AG09319 (cell line): Measurements from ENCODE around the gene PCMT1.

Source experiments
- DNase-seq: peaks from one replicate; pipeline ENCODE4 v3.0.0-alpha.2; 2010; ENCODE audit warnings: low read depth; ENCODE audit errors: extremely low read depth
- CTCF ChIP-seq: IDR thresholded peaks from 2 replicates; pipeline ENCODE4 v1.5.1; 2011; ENCODE audit warnings: low read depth, mild to moderate bottlenecking, inconsistent platforms, low read length, moderate library complexity

Gene PCMT1

DNA sequence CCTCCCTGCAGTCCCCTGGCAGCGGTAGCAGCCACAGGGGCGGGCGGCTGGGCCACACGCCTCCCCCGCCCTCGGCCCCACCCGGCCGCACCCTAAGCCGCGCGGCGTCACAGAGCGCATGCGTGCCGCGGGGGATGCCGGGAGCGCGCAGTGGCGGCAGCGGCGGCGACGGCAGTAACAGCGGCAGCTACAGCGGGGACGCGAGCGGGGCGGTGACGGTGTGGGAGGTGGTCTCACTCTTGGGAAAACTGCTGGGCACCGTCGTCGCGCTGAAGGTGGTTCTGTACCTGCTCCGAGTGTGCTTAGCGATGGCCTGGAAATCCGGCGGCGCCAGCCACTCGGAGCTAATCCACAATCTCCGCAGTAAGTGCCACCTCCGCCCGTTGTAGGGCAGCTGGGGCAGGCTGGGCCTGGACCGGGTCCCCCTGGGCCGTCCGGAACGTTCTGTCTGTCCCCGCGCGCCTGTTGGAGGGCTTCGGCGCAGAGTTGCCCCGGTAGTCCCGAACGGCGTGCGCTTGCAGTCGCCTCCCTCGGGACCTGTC is at the start of gene PCMT1:
PCMT1 (plus strand) TSS at position 148 of the 542 bp plus-strand sequence; CDS start at position 309, 161 bp downstream.
- no peak for TF ChIP-seq CTCF
- peak; percentile 79 for DNase-seq

DNA sequence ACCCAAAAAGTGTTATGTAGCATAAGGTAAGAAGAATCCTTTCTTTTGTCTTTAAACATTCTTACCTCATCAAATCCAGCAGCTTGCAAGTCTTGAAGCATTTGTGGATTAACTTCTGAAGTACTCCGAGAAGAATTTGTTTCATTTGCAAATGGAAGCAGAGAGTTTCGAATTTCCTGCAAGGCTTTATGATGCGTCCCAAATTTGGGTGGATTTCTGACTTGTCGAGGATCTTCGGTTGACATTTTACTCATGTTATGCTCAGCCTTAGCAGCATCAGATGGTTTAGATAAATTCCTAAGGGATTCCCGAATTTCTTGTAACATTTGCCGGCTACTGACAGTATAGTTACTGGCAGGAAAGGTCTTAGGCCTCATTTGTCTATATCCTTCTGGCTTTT is 47.8 kb upstream of the PCMT1 start:
- DNase-seq = no peak

DNA sequence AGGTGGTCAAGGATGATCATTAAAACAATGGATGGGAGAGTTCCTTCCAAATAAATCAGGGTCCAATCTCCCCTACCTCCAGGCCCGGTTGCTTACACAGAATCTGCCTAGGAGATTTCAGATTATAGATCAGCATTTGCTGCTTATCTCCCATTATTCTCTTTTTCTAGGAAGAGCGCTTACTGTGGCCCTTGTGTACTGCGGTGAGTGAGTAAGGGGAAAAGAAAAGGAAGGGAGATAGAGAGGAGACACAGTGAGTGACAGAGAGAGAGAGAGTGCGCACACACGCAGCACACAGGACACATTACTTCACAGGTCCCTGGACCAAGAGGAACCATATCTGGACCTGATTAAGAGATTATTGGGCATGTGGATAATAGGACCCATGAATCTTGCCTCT is 37.8 kb upstream of the PCMT1 start:
- no peak for TF ChIP-seq CTCF
- no peak for DNase-seq

More for the DNA sequence above, 47.8 kb upstream of the PCMT1 start:
- TF ChIP-seq CTCF = no peak

- no peak for DNase-seq
- no peak for TF ChIP-seq CTCF
These were observed 35.1 kb upstream of the PCMT1 start for GRCh38 chr6:149714442-149714841.

- DNase-seq = no peak
- no peak for TF ChIP-seq CTCF
These were observed 33.2 kb upstream of the PCMT1 start for GRCh38 chr6:149716181-149716963.

GRCh38 chr6:149717255-149717587 is 32.3 kb upstream of the PCMT1 start:
- no peak for DNase-seq
- no peak for TF ChIP-seq CTCF

DNA sequence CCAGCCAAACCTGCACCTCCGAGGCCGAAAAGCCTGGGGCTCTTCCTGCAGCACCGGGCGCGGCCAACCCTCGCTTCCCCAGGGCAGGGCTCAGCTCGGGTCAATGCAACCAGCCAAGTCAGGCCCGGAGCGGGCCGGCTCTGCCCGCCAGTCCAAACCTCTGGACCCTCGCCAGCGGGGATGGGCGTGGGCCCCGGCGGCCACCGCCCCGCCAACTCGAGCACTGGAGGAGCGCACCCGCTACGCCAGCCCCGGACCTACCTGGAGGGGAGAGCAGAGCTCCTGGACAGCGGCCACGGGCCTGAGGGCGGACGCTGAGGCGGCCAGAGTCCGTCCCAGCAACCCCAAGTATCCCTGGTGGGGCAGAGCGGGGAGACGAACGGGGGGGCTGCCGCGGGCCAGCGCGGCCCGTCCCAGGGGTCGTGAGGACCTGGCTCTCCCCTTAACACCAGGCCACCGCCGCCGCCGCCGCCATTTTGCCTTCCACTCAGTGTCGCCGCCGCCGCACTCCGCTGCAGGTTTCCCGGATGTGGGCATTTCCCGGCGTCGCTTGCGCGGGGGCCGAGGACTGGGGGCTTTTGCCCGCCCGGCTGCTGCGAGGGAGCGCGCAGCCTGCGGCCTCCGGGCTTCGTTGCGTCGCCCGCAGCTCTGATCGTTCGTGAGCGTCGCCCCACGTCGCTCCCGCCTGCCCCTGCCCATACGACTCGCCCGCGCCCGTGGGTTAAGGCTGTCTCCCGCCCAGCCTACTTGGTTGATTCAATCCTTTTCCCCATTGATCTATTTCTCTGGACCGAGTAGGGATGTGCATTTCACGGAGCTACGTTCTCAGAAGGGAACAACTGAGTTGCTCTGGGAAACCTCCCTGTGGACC is 31.7 kb upstream of the PCMT1 start, which contains the start of gene LATS1:
LATS1 (minus strand) TSS at position 514 of the 871 bp plus-strand sequence. CDS start 15,975 bp downstream, outside the sequence.
- DNase-seq = peak; percentile 80
- TF ChIP-seq CTCF = no peak
